Colonic mucosa (tissue), 4 donors: ENCODE measurements around the gene G6PC1. TPM values are rescaled to one million over a fixed set of nuclear protein-coding genes. Genes with fewer than 3 reads are reported as not detected.
"Not testable (repeated sequence)": the region's sequence is repeated elsewhere in the genome, so short reads cannot be mapped to it uniquely, and the experiment has no call there.

Experiments
- DNase-seq: peaks from one replicate; pipeline ENCODE4 v3.0.0-alpha.2; 2020
- H3K27ac ChIP-seq: fragments of 200-600 bp; one replicate; pipeline ENCODE4 v1.8.0; 2021
- H3K27me3 ChIP-seq: fragments of 200-600 bp; one replicate; pipeline ENCODE4 v1.8.0; 2021
- H3K36me3 ChIP-seq: fragments of 200-600 bp; one replicate; pipeline ENCODE4 v1.8.0; 2021
- H3K4me1 ChIP-seq: fragments of 200-600 bp; one replicate; pipeline ENCODE4 v1.8.0; 2021; ENCODE audit warnings: mild to moderate bottlenecking
- H3K4me3 ChIP-seq: fragments of 200-600 bp; one replicate; pipeline ENCODE4 v1.8.0; 2021
- H3K9ac ChIP-seq, 2 donors: one replicate each; pipeline ENCODE4 v1.7.0; 2013; ENCODE audit warnings: control low read depth in 2 of 2, low read depth in 2 of 2, low read length in 2 of 2
- H3K9me3 ChIP-seq: fragments of 200-600 bp; one replicate; pipeline ENCODE4 v1.8.0; 2021
- intact Hi-C: fragments of 100-400 bp; cut with DNase I; formaldehyde crosslinking; loops from one replicate; pipeline ENCODE4 v1.14.1; 2022
- total RNA-seq, 2 donors: library from RNA; stranded (reverse); fragmentation: NEBNext Ultra II Directional in 1 of 2; extraction: Animal tissue kit (Norgen Biotek cat#: 25700) in 1 of 2; gene quantifications; one replicate each; pipeline ENCODE4 v1.2.1, GENCODE V29; 2021
- TF ChIP-seq, protein P1 (sequence below): fragments of 200-600 bp; IDR thresholded peaks from one replicate; pipeline ENCODE4 v1.8.0; 2022; ENCODE audit warnings: antibody characterized with exemption, mild to moderate bottlenecking
- donor health status: healthy.
- donor health status: DM: no; HTN: no; CAD: no.
- donor health status: DM: no; HTN: no; CAD: no.

Gene G6PC1
- total RNA-seq, 2 donors from 2014 or later: 0.40 TPM; not detected in 1

DNA sequence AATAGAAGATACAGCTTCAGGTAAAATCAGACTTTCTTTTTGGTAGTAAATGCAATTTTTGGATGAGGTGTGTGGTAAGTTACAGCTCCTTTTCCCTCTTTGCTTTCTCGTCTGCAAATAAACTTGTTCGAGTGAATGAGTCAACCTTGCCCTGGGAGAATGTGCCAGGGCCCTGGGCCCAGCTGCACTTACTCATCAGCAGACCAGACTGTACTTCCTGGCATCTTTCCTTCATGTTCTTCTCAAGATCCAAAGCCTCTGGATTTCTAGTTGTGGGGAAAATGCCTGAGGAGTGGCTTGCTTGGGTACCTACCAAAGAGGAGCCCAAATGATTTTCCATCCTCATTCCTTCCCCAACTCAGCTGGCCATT lies 5.4 kb upstream of the G6PC1 start:
- intact Hi-C loops: no loop called here

DNA sequence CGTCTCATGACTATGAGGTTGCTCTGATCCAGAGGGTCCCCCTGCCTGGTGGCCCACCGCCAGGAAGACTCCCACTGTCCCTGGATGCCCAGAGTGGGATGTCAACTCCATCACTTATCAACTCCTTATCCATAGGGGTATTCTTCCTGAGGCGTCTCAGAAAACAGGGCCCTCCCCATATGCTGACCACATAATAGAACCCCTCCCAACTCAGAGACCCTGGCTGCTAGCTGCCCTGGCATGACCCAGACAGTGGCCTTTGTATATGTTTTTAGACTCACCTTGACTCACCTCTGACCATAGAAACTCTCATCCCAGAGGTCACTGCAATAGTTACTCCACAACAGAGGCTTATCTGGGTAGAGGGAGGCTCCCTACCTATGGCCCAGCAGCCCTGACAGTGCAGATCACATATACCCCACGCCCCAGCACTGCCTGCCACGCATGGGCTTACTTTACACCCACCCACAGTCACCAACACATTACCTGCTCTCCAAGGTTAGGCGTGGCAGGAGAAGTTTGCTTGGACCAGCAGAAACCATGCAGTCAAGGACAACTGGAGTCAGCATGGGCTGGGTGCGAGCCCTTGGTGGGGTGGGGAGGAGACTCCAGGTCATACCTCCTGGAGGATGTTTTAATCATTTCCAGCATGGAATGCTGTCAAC lies 2.3 kb upstream of the G6PC1 start:
- TF ChIP-seq, protein P1, sequence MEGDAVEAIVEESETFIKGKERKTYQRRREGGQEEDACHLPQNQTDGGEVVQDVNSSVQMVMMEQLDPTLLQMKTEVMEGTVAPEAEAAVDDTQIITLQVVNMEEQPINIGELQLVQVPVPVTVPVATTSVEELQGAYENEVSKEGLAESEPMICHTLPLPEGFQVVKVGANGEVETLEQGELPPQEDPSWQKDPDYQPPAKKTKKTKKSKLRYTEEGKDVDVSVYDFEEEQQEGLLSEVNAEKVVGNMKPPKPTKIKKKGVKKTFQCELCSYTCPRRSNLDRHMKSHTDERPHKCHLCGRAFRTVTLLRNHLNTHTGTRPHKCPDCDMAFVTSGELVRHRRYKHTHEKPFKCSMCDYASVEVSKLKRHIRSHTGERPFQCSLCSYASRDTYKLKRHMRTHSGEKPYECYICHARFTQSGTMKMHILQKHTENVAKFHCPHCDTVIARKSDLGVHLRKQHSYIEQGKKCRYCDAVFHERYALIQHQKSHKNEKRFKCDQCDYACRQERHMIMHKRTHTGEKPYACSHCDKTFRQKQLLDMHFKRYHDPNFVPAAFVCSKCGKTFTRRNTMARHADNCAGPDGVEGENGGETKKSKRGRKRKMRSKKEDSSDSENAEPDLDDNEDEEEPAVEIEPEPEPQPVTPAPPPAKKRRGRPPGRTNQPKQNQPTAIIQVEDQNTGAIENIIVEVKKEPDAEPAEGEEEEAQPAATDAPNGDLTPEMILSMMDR: no peak
- Histone ChIP-seq H3K27me3 (peaks cover 7% of the 10 kb centered on the region), H3K4me1 (peaks cover 8% of the 10 kb centered on the region), H3K9ac (peak overlapping the region in 1 of 2 donors; percentile 8), H3K36me3 (no peaks in the 10 kb centered on the region), H3K27ac (no peak overlapping the region), H3K9me3 (no peaks in the 10 kb centered on the region), H3K4me3 (no peak overlapping the region)
- intact Hi-C loops: no loop called here
- DNase-seq: no peak

More for the DNA sequence above, 5.4 kb upstream of the G6PC1 start:
- H3K9me3 ChIP-seq: no peaks in the 10 kb centered on the region
- H3K4me3 ChIP-seq: no peak overlapping the region
- H3K36me3 ChIP-seq: no peaks in the 10 kb centered on the region
- no peak overlapping the region for H3K27ac ChIP-seq
- TF ChIP-seq, protein P1: no peak
- no peak overlapping the region for H3K9ac ChIP-seq
- peaks cover 8% of the 10 kb centered on the region for H3K4me1 ChIP-seq
- DNase-seq: peak; percentile 47
- H3K27me3 ChIP-seq: no peaks in the 10 kb centered on the region

DNA sequence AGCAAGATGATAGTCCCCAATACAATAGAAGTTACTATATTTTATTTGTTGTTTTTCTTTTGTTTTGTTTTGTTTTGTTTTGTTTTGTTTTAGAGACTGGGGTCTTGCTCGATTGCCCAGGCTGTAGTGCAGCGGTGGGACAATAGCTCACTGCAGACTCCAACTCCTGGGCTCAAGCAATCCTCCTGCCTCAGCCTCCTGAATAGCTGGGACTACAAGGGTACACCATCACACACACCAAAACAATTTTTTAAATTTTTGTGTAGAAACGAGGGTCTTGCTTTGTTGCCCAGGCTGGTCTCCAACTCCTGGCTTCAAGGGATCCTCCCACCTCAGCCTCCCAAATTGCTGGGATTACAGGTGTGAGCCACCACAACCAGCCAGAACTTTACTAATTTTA lies 618 bp upstream of the G6PC1 start:
- H3K9ac ChIP-seq, H3K9me3 ChIP-seq, intact Hi-C loops, H3K27me3 ChIP-seq, DNase-seq, H3K4me3 ChIP-seq, H3K27ac ChIP-seq, H3K4me1 ChIP-seq, H3K36me3 ChIP-seq: not testable (repeated sequence)

DNA sequence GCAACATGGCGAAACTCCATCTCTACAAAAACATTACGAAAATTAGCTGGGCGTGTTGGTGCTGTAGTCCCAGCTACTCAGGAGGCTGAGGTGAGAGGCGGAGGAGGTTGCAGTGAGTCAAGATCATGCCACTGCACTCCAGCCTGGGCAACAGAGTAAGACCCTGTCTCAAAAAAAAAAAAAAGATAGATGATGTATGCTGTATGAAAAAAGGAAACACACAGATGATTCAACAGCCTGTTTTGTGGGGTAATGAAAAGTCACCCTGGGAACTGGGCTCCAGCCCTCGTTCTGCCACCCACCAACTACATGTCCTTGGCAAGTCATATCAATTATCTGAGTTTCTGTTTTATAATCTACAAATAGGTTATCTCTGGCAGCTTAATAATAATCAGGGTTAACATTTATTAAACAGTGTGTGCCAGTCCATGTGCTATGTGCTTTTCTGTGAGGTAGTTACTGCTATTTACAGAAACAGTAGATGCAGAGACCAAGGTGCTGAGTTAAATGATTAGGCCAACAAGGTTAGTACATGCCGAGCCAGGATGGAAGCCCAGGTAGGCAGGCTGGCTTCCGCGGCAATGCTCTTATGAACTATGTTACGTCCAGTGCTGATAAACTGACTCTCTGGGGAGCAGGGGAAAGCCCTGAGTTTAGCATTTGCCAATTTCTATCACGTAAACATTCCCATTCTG lies 1.1 kb downstream of the G6PC1 start:
- Histone ChIP-seq H3K9ac (no peak overlapping the region), H3K36me3 (no peaks in the 10 kb centered on the region), H3K4me3 (no peak overlapping the region), H3K9me3 (no peaks in the 10 kb centered on the region), H3K27ac (no peak overlapping the region), H3K27me3 (peaks cover 7% of the 10 kb centered on the region), H3K4me1 (no peaks in the 10 kb centered on the region)
- DNase-seq: no peak
- TF ChIP-seq, protein P1: no peak
- intact Hi-C loops: no loop called here

DNA sequence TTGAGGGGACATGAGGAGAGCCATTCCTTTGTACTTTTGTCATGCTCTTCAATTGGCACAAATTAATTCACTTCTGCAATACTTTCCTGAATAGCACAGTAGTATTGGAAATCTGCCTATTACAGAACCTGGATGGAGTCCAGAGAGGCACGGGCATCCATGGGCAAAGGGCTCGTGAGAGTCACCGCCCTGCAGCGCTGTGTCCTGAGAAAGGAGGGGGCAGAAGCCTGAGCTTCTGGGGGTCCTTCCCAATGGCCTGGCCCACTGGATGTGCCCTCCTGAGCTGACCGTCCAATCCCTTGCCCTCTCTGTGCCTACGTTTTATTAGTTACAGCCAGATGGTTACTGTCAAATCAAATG lies 3.5 kb downstream of the G6PC1 start:
- no peaks in the 10 kb centered on the region for H3K36me3 ChIP-seq
- intact Hi-C loops: no loop called here
- H3K9me3 ChIP-seq: no peaks in the 10 kb centered on the region
- TF ChIP-seq, protein P1: no peak
- H3K27me3 ChIP-seq: peaks cover 20% of the 10 kb centered on the region
- no peak overlapping the region for H3K27ac ChIP-seq
- H3K9ac ChIP-seq: no peak overlapping the region
- no peak overlapping the region for H3K4me3 ChIP-seq
- H3K4me1 ChIP-seq: no peaks in the 10 kb centered on the region
- DNase-seq: no peak

DNA sequence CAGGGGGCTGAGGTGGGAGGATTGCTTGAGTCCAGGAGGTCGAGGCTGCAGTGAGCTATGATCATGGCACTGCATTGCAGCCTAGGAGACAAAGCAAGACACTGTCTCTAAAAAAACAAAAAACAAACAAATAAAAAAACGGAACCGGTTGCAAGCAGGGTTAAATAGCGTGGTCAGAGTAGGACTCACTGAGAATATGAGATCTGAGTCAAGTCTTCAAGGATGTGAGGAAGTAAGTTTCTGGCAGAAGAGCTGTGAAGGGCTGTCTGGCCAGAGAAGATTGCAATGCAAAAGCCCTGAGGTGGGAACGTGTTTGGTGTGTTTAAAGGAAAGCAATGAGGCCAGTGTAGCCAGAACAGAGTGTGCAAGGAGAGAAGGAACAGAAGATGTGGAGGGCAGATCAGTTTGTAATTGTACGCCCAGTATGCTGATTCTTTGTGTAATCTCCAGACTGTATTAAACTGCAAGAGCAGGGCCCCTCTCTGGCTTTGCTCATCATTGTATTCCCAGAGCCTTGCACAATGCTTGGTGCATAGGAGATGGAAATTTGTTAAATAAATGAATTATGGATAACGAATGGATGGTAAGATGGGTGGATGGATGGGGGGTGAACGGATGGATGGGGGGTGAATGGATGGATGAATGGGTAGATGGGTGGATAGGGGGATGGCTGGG lies 6.3 kb downstream of the G6PC1 start:
- TF ChIP-seq, protein P1: no peak
- H3K27ac ChIP-seq: no peak overlapping the region
- no peaks in the 10 kb centered on the region for H3K9me3 ChIP-seq
- intact Hi-C loops: no loop called here
- no peak overlapping the region for H3K9ac ChIP-seq
- no peaks in the 10 kb centered on the region for H3K4me1 ChIP-seq
- H3K36me3 ChIP-seq: no peaks in the 10 kb centered on the region
- DNase-seq: no peak
- no peak overlapping the region for H3K4me3 ChIP-seq
- peaks cover 17% of the 10 kb centered on the region for H3K27me3 ChIP-seq
